Type B pancreatic cell (in vitro differentiated cells): Measurements from ENCODE around the gene JAK1. TPM values are rescaled to one million over a fixed set of nuclear protein-coding genes. Genes with fewer than 3 reads are reported as not detected.

Source experiments
- DNase-seq: peaks from one replicate; pipeline ENCODE4 v3.0.0; 2021; ENCODE audit warnings: mixed read lengths; ENCODE audit not compliant: unreplicated experiment; ENCODE audit errors: extremely low spot score
- H3K27ac Mint-ChIP-seq: 2 replicates; pipeline ENCODE4 v1.8.0; 2021; ENCODE audit warnings: mild to moderate bottlenecking, mixed read lengths
- H3K27me3 Mint-ChIP-seq: 2 replicates; pipeline ENCODE4 v1.8.0; 2021; ENCODE audit warnings: mixed read lengths
- H3K36me3 Mint-ChIP-seq: 2 replicates; pipeline ENCODE4 v1.8.0; 2021; ENCODE audit warnings: mixed read lengths
- H3K4me1 Mint-ChIP-seq: one replicate; pipeline ENCODE4 v1.8.0; 2021; ENCODE audit warnings: mixed read lengths; ENCODE audit not compliant: unreplicated experiment
- H3K4me3 Mint-ChIP-seq: 2 replicates; pipeline ENCODE4 v1.8.0; 2021; ENCODE audit warnings: mild to moderate bottlenecking, mixed read lengths
- H3K9me3 Mint-ChIP-seq: 2 replicates; pipeline ENCODE4 v1.8.0; 2021; ENCODE audit warnings: mixed read lengths
- CTCF ChIP-seq: fragments of 200-600 bp; sonication (generic); conservative IDR thresholded peaks from 2 replicates; pipeline ENCODE4 v1.5.0; 2021; ENCODE audit warnings: antibody characterized with exemption, mild to moderate bottlenecking
- total RNA-seq: library from RNA; stranded (reverse); gene quantifications from 2 replicates; pipeline ENCODE4 v1.2.1, GENCODE V29; 2021; ENCODE audit warnings: low replicate concordance

The JAK1 gene
- total RNA-seq, 1 donor from 2014 or later, result 54.8 TPM

- Mint-ChIP-seq H3K27ac (no peak overlapping the region), H3K4me1 (peaks cover 5% of the 10 kb centered on the region), H3K36me3 (peaks cover 42% of the 10 kb centered on the region), H3K27me3 (no peaks in the 10 kb centered on the region), H3K4me3 (no peak overlapping the region), H3K9me3 (no peaks in the 10 kb centered on the region)
- no peak for DNase-seq
- no peak for TF ChIP-seq CTCF
Measured at GRCh38 chr1:64842224-64842623, 124.1 kb downstream of the JAK1 start.

- Mint-ChIP-seq H3K4me1 (peaks cover 10% of the 10 kb centered on the region), H3K27me3 (no peaks in the 10 kb centered on the region), H3K9me3 (no peaks in the 10 kb centered on the region), H3K36me3 (peaks cover 45% of the 10 kb centered on the region), H3K4me3 (no peak overlapping the region), H3K27ac (no peak overlapping the region)
- no peak for DNase-seq
- no peak for TF ChIP-seq CTCF
Measured at GRCh38 chr1:64841330-64842065, 124.9 kb downstream of the JAK1 start.

GRCh38 chr1:64839732-64840405 lies 126.5 kb downstream of the JAK1 start:
- TF ChIP-seq CTCF, result no peak
- Mint-ChIP-seq H3K36me3 (peaks cover 40% of the 10 kb centered on the region), H3K4me1 (peaks cover 10% of the 10 kb centered on the region), H3K27me3 (no peaks in the 10 kb centered on the region), H3K27ac (no peak overlapping the region), H3K9me3 (no peaks in the 10 kb centered on the region), H3K4me3 (no peak overlapping the region)
- no peak for DNase-seq

GRCh38 chr1:64839261-64839660 lies 127.1 kb downstream of the JAK1 start:
- no peak for DNase-seq
- H3K4me1 Mint-ChIP-seq, result peaks cover 10% of the 10 kb centered on the region
- H3K27me3 Mint-ChIP-seq, result no peaks in the 10 kb centered on the region
- H3K36me3 Mint-ChIP-seq, result peaks cover 38% of the 10 kb centered on the region
- H3K9me3 Mint-ChIP-seq, result no peaks in the 10 kb centered on the region
- no peak for TF ChIP-seq CTCF
- no peak overlapping the region for H3K4me3 Mint-ChIP-seq
- no peak overlapping the region for H3K27ac Mint-ChIP-seq

GRCh38 chr1:64838486-64838885 lies 127.9 kb downstream of the JAK1 start:
- peaks cover 45% of the 10 kb centered on the region for H3K36me3 Mint-ChIP-seq
- no peaks in the 10 kb centered on the region for H3K27me3 Mint-ChIP-seq
- H3K4me3 Mint-ChIP-seq, result no peak overlapping the region
- no peak for TF ChIP-seq CTCF
- no peak for DNase-seq
- H3K4me1 Mint-ChIP-seq, result peaks cover 10% of the 10 kb centered on the region
- H3K9me3 Mint-ChIP-seq, result no peaks in the 10 kb centered on the region
- H3K27ac Mint-ChIP-seq, result no peak overlapping the region
